Activated CD4-positive, CD25-positive, alpha-beta regulatory T cell treated with anti-CD3 and anti-CD28 coated beads, Interleukin-2, amount 50 U/mL, for 72 hours (primary cell): ENCODE measurements around the gene ACCSL.

Experiments
- DNase-seq: peaks from one replicate; pipeline ENCODE4 v3.0.0; 2021

ACCSL gene

GRCh38 chr11:44104481-44105294 lies 56.9 kb downstream of the ACCSL start:
- no peak for DNase-seq

- DNase-seq, result no peak
These were observed 60.5 kb downstream of the ACCSL start for GRCh38 chr11:44108260-44108659.
